ENCODE data around the gene ZNF175.
"Not testable (repeated sequence)": the region's sequence is repeated elsewhere in the genome, so short reads cannot be mapped to it uniquely, and the experiment has no call there.

Gene ZNF175

DNA sequence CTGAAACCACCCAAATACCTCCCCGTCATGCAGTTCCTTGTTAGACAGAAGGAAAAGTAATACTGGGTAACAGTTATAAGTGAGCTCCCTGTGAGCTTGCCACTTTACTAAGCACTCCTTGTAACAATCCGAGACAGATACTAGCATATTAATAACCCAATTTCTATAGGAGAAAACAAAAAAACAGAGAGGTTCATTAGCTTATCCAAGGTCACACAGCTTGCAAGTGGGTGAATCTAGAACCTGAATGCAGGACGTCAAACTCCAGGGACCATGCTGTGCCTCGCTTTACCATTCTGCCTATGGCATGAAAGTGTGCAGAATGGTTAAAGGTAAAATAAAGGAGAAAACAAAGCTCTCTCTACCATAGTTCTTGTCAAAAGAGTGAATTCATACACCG is 43.7 kb downstream of the ZNF175 start:
- in situ Hi-C loops (cut with HindIII; ENCODE audit: low sequenced_read_pairs) = no loop called here
- H3K4me3 ChIP-seq (ENCODE audit: low read depth, low read length) = no peak overlapping the region
- DNase-seq (ENCODE audit: low read depth) = no peak
- TF ChIP-seq, protein P1, sequence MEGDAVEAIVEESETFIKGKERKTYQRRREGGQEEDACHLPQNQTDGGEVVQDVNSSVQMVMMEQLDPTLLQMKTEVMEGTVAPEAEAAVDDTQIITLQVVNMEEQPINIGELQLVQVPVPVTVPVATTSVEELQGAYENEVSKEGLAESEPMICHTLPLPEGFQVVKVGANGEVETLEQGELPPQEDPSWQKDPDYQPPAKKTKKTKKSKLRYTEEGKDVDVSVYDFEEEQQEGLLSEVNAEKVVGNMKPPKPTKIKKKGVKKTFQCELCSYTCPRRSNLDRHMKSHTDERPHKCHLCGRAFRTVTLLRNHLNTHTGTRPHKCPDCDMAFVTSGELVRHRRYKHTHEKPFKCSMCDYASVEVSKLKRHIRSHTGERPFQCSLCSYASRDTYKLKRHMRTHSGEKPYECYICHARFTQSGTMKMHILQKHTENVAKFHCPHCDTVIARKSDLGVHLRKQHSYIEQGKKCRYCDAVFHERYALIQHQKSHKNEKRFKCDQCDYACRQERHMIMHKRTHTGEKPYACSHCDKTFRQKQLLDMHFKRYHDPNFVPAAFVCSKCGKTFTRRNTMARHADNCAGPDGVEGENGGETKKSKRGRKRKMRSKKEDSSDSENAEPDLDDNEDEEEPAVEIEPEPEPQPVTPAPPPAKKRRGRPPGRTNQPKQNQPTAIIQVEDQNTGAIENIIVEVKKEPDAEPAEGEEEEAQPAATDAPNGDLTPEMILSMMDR (IDR thresholded peaks at IDR 0.05; ENCODE audit: low read depth, low read length, missing control alignments) = no peak

DNA sequence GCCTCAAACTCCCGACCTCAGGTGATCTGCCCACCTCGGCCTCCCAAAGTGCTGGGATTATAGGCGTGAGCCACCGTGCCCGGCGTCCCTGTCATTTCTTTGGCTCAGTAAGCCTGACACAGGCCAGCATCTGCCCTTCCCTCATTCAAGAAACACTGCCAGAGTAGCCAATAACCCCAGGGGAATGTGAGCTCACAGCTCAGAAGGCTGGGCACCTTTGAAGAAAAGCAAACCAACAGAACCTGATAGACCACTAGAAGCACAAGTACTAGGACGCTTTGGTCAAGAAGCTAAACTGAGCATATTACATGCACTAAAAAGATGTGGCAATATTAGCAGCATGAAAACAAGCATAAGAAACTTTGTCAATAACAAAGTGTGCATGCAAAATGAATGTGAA is 44.9 kb downstream of the ZNF175 start:
- in situ Hi-C loops (cut with HindIII; ENCODE audit: low sequenced_read_pairs) = no loop called here
- DNase-seq (ENCODE audit: low read depth) = no peak
- no peak overlapping the region for H3K4me3 ChIP-seq (ENCODE audit: low read depth, low read length)
- TF ChIP-seq, protein P1 (IDR thresholded peaks at IDR 0.05; ENCODE audit: low read depth, low read length, missing control alignments) = no peak

DNA sequence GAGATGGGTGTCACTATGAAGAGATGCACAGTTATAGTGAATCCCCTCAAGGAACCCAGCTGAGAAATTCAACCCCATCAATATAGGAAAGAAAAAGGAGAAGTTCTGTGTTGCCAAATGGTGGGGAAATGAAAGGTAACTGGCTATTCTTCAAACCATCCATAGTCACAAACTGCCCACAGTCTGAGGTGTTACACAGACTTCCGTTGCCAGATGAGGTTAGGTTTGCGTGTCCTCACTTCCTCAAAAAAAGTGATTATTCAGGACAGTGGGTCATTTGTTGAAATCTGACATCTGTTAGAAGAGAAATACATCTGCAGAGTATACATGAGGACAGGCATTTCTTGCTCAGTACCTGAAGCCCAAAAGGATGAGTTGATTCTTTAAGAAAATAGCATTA is 50.1 kb downstream of the ZNF175 start:
- in situ Hi-C loops (cut with HindIII; ENCODE audit: low sequenced_read_pairs) = no loop called here
- H3K4me3 ChIP-seq (ENCODE audit: low read depth, low read length) = no peak overlapping the region
- TF ChIP-seq, protein P1 (IDR thresholded peaks at IDR 0.05; ENCODE audit: low read depth, low read length, missing control alignments) = no peak
- DNase-seq (ENCODE audit: low read depth) = no peak

DNA sequence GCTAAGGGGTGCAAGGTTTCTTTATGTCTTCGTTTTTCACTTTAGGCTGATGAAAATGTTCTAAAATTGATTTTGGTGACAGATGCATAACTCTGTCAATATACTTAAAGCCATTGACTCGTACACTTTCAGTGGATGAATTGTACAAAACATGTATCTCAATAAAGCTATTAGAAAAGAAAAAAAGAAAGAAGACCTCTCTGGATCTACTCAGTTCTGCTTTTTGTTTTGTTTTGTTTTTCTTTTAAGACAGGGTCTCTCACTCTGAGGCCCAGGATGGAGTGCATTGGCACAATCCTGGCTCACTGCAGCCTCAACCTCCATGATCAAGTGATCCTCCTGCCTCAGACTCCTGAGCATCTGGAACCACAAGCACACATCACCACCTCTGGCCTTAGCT is 55.6 kb downstream of the ZNF175 start:
- H3K4me3 ChIP-seq (ENCODE audit: low read depth, low read length) = no peak overlapping the region
- in situ Hi-C loops (cut with HindIII; ENCODE audit: low sequenced_read_pairs) = no loop called here
- TF ChIP-seq, protein P1 (IDR thresholded peaks at IDR 0.05; ENCODE audit: low read depth, low read length, missing control alignments) = no peak
- DNase-seq (ENCODE audit: low read depth) = no peak

DNA sequence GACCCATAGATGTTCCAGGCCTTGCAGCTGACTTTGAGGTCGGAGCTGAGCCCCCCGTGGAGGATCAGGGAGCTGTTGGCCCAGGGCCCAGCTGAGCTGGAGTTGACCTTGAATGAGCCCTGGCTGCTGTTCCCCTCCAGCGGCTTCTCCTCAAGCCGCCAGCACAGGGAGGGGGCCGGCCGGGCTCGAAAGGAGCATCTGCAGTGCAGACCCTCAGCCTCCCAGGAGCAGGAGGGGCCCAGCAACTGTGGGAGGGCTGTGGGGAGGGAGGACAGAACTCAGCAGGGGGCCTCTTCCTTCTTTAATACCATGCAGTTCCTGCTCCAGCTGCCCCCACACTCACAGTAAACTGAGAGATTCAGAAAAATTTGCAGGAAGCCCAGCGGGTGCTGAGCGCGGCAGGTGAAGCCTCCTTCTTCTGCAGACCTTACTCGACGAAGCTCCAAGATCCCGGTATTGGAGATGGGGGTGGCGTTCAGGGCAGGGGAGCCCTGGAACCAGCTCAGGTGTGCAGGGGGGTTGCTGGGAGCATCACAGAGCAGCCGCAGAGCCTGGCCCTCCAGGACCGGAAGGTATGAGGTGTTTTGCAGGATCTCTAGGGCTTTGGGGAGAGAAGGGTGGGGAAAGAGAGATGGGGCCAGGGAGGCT is 56.5 kb downstream of the ZNF175 start:
- no peak for DNase-seq (ENCODE audit: low read depth)

DNA sequence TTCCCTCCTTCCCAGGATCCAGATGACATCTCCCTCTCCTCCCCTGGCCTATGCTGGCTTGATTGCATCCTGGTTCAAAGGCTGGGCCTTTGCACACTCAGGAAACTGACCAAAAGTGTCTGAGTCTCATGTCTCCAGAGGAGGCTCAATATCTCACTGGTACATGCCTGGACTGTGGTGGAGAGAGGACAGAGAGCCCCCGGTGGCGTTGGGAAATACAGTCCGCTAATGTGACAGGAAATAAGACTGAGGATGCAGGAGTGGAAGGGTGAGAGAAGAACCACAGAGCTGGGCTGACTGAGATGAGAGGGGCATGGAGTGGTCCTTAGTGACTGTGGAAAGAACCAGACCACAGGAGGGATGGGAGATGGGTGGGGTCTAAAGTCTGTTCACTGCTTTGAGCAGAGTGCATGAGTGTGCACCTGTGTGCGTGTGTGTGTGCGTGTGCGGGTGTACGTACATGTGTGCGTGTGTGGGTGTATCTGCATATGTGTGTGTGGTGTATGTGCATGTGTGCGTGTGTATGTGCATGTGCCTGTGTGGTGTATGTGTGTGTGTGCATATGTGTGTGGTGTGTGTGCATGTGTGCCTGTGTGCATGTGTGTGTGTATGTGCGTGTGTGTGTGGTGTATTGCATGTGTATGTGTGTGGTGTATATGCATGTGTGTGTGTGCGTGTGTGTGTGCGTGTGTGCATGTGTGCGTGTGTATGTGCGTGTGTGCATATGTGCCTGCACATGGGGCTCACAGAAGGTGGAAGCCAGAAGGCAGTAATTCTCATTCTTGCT is 57.3 kb downstream of the ZNF175 start:
- in situ Hi-C loops (cut with HindIII; ENCODE audit: low sequenced_read_pairs) = no loop called here
- TF ChIP-seq, protein P1 (IDR thresholded peaks at IDR 0.05; ENCODE audit: low read depth, low read length, missing control alignments) = no peak
- no peak overlapping the region for H3K4me3 ChIP-seq (ENCODE audit: low read depth, low read length)
- DNase-seq (ENCODE audit: low read depth) = no peak

More for the DNA sequence above, 56.5 kb downstream of the ZNF175 start:
- no peak overlapping the region for H3K4me3 ChIP-seq (ENCODE audit: low read depth, low read length)
- in situ Hi-C loops (cut with HindIII; ENCODE audit: low sequenced_read_pairs) = no loop called here
- TF ChIP-seq, protein P1 (IDR thresholded peaks at IDR 0.05; ENCODE audit: low read depth, low read length, missing control alignments) = no peak

DNA sequence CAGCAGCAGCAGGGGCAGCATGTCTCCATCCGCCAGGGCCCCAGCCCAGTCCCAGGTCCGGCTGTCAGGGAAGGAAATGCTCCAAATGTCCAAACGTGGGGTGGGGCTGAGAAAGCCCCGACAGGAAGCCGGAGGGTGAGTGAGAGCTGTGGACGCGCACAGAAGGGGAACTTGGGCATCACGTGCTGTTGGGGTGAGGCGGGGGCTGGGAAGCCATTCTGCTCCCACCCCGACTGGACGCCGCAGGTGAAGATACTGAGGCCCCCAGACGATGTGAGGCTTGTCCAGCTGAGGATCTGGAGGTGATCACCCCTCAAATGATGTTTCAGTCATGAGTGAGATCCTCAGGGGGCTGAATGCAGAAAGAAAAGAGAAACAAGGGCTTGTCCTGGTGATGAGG is 59.2 kb downstream of the ZNF175 start, which contains the start of gene SIGLEC5:
TSS of gene SIGLEC5 (minus strand) at position 87 of the 400 bp plus-strand sequence. CDS start at position 21, 66 bp downstream.
- in situ Hi-C loops (cut with HindIII; ENCODE audit: low sequenced_read_pairs); DNase-seq (ENCODE audit: low read depth); H3K4me3 ChIP-seq (ENCODE audit: low read depth, low read length): not testable (repeated sequence)
